ENCODE results near the gene CCDC148.
"Not testable (repeated sequence)": the region's sequence is repeated elsewhere in the genome, so short reads cannot be mapped to it uniquely, and the experiment has no call there.

The CCDC148 gene

GRCh38 chr2:158346032-158346431 is 110.5 kb downstream of the CCDC148 start:
- DNase-seq = no peak

GRCh38 chr2:158339513-158339912 is 117.0 kb downstream of the CCDC148 start:
- no peak for DNase-seq

GRCh38 chr2:158337018-158337417 is 119.5 kb downstream of the CCDC148 start:
- no peak for DNase-seq

GRCh38 chr2:158331799-158332198 is 124.8 kb downstream of the CCDC148 start:
- not testable (repeated sequence) for DNase-seq

GRCh38 chr2:158325782-158326340 is 130.7 kb downstream of the CCDC148 start:
- no peak for DNase-seq

- DNase-seq = no peak
Observed at GRCh38 chr2:158325031-158325781, 131.3 kb downstream of the CCDC148 start.

- no peak for DNase-seq
Observed at GRCh38 chr2:158323381-158323780, 133.2 kb downstream of the CCDC148 start.

GRCh38 chr2:158321264-158321663 is 135.3 kb downstream of the CCDC148 start:
- DNase-seq = no peak

GRCh38 chr2:158319269-158319668 is 137.3 kb downstream of the CCDC148 start:
- no peak for DNase-seq

GRCh38 chr2:158317642-158318041 is 138.9 kb downstream of the CCDC148 start:
- DNase-seq = no peak

GRCh38 chr2:158315803-158316414 is 140.6 kb downstream of the CCDC148 start:
- DNase-seq = no peak

- DNase-seq = no peak
Observed at GRCh38 chr2:158315000-158315399, 141.6 kb downstream of the CCDC148 start.

- DNase-seq = no peak
Observed at GRCh38 chr2:158313734-158314133, 142.8 kb downstream of the CCDC148 start.

- DNase-seq = no peak
Observed at GRCh38 chr2:158312981-158313380, 143.6 kb downstream of the CCDC148 start.

GRCh38 chr2:158310407-158310806 is 146.1 kb downstream of the CCDC148 start:
- not testable (repeated sequence) for DNase-seq

GRCh38 chr2:158305501-158305900 is 151.1 kb downstream of the CCDC148 start:
- DNase-seq = no peak

GRCh38 chr2:158300394-158300793 is 156.2 kb downstream of the CCDC148 start:
- no peak for DNase-seq

- DNase-seq = no peak
Observed at GRCh38 chr2:158297606-158298005, 158.9 kb downstream of the CCDC148 start.

GRCh38 chr2:158297120-158297519 is 159.4 kb downstream of the CCDC148 start:
- DNase-seq = no peak

- DNase-seq = no peak
Observed at GRCh38 chr2:158293722-158294121, 162.8 kb downstream of the CCDC148 start.

- no peak for DNase-seq
Observed at GRCh38 chr2:158291544-158292180, 164.9 kb downstream of the CCDC148 start.

GRCh38 chr2:158290225-158290624 is 166.3 kb downstream of the CCDC148 start:
- no peak for DNase-seq

- no peak for DNase-seq
Observed at GRCh38 chr2:158276619-158277471, 179.7 kb downstream of the CCDC148 start.

Measured in NCI-H2227 treated with DMSO at 0.1 percent for 48 hours (cell line).